Measurements from ENCODE around the gene CLEC3B. TPM values are rescaled to one million over a fixed set of nuclear protein-coding genes. Genes with fewer than 3 reads are reported as not detected.

The CLEC3B gene
- total RNA-seq, 4 donors from 2014 or later: 265 to 1,223 (median 383) TPM

- TF ChIP-seq CTCF (IDR thresholded peaks at IDR 0.05; ENCODE audit: low read depth): no peak
These were observed 8.6 kb downstream of the CLEC3B start for GRCh38 chr3:45034612-45035252.

GRCh38 chr3:45035441-45036301, 9.6 kb downstream of the CLEC3B start:
- no peak for TF ChIP-seq CTCF (IDR thresholded peaks at IDR 0.05; ENCODE audit: low read depth)

GRCh38 chr3:45037720-45038455, 11.8 kb downstream of the CLEC3B start:
- TF ChIP-seq CTCF (IDR thresholded peaks at IDR 0.05; ENCODE audit: low read depth): no peak

- no peak for TF ChIP-seq CTCF (IDR thresholded peaks at IDR 0.05; ENCODE audit: low read depth)
These were observed 15.6 kb downstream of the CLEC3B start for GRCh38 chr3:45041666-45042065.

- TF ChIP-seq CTCF (IDR thresholded peaks at IDR 0.05; ENCODE audit: low read depth): no peak
These were observed 16.1 kb downstream of the CLEC3B start for GRCh38 chr3:45042162-45042561.

- no peak for TF ChIP-seq CTCF (IDR thresholded peaks at IDR 0.05; ENCODE audit: low read depth)
These were observed 17.7 kb downstream of the CLEC3B start for GRCh38 chr3:45043728-45044299.
